HEK293 (cell line): Measurements from ENCODE around the gene C11orf98.

Source experiments
- CTCF ChIP-seq: fragments of 450-650 bp; formaldehyde crosslinking; IDR thresholded peaks from 2 replicates; pipeline ENCODE4 v1.5.1; 2016; ENCODE audit warnings: missing biosample characterization, missing genetic modification characterization
- ZNF624 ChIP-seq: fragments of 450-650 bp; formaldehyde crosslinking; IDR thresholded peaks from 2 replicates; pipeline ENCODE4 v1.5.1; 2017; ENCODE audit warnings: missing biosample characterization, missing genetic modification characterization

GRCh38 chr11:62710001-62710345, 45.0 kb upstream of the C11orf98 start:
- TF ChIP-seq CTCF (tag by site-specific recombination) (no peak), ZNF624 (tag by site-specific recombination) (no peak)
